ENCODE data around the gene ITGA6.
A peak's percentile ranks its signal among the peaks of the same experiment; 100 is the strongest.

ITGA6 gene

GRCh38 chr2:172464400-172465129 lies 37.2 kb downstream of the ITGA6 start:
- no peak for FAIRE-seq
- no peak for DNase-seq (ENCODE audit: low spot score)

- FAIRE-seq = no peak
- peak; percentile 67 for DNase-seq (ENCODE audit: low spot score)
These were observed 38.3 kb downstream of the ITGA6 start for GRCh38 chr2:172465417-172466334.

GRCh38 chr2:172467382-172467781 lies 40.0 kb downstream of the ITGA6 start:
- no peak for FAIRE-seq

GRCh38 chr2:172470958-172471922 lies 43.9 kb downstream of the ITGA6 start:
- DNase-seq (ENCODE audit: low spot score) (no peak), FAIRE-seq (no peak)

More at GRCh38 chr2:172467382-172467781, 40.0 kb downstream of the ITGA6 start:
- no peak for DNase-seq (ENCODE audit: low spot score)

- DNase-seq (ENCODE audit: low spot score) (no peak), FAIRE-seq (no peak)
These were observed 45.2 kb downstream of the ITGA6 start for GRCh38 chr2:172472446-172473033.

GRCh38 chr2:172473167-172473566 lies 45.8 kb downstream of the ITGA6 start:
- FAIRE-seq (peak; percentile 42), DNase-seq (ENCODE audit: low spot score) (no peak)

- no peak for DNase-seq (ENCODE audit: low spot score)
- no peak for FAIRE-seq
These were observed 51.0 kb downstream of the ITGA6 start for GRCh38 chr2:172478353-172478752.

- no peak for FAIRE-seq
- DNase-seq (ENCODE audit: low spot score) = no peak
These were observed 53.2 kb downstream of the ITGA6 start for GRCh38 chr2:172480301-172481218.

GRCh38 chr2:172481507-172482262 lies 54.3 kb downstream of the ITGA6 start:
- DNase-seq (ENCODE audit: low spot score) (no peak), FAIRE-seq (no peak)

GRCh38 chr2:172484253-172484652 lies 56.9 kb downstream of the ITGA6 start:
- FAIRE-seq = no peak

GRCh38 chr2:172484706-172485105 lies 57.3 kb downstream of the ITGA6 start:
- no peak for DNase-seq (ENCODE audit: low spot score)
- FAIRE-seq = no peak

More at GRCh38 chr2:172484253-172484652, 56.9 kb downstream of the ITGA6 start:
- no peak for DNase-seq (ENCODE audit: low spot score)

GRCh38 chr2:172488556-172488955 lies 61.2 kb downstream of the ITGA6 start:
- FAIRE-seq (no peak), DNase-seq (ENCODE audit: low spot score) (no peak)

GRCh38 chr2:172489681-172490080 lies 62.3 kb downstream of the ITGA6 start:
- no peak for DNase-seq (ENCODE audit: low spot score)
- no peak for FAIRE-seq

- FAIRE-seq (no peak), DNase-seq (ENCODE audit: low spot score) (no peak)
These were observed 68.8 kb downstream of the ITGA6 start for GRCh38 chr2:172496160-172496608.

- DNase-seq (ENCODE audit: low spot score) (no peak), FAIRE-seq (no peak)
These were observed 79.8 kb downstream of the ITGA6 start for GRCh38 chr2:172507199-172507598.

- DNase-seq (ENCODE audit: low spot score) (no peak), FAIRE-seq (no peak)
These were observed 82.7 kb downstream of the ITGA6 start for GRCh38 chr2:172510088-172510487.

- no peak for FAIRE-seq
These were observed 83.2 kb downstream of the ITGA6 start for GRCh38 chr2:172510548-172510947.

GRCh38 chr2:172512810-172513523 lies 85.6 kb downstream of the ITGA6 start:
- no peak for DNase-seq (ENCODE audit: low spot score)
- FAIRE-seq = no peak

More at GRCh38 chr2:172510548-172510947, 83.2 kb downstream of the ITGA6 start:
- no peak for DNase-seq (ENCODE audit: low spot score)
